HL-60/S4 (cell line): ENCODE measurements around the gene TPM1.

ENCODE experiments used
- in situ Hi-C: fragments of 300-500 bp; cut with MboI; formaldehyde crosslinking; loops from 2 replicates; pipeline ENCODE4 v1.14.3; 2022; ENCODE audit warnings: low sequenced_read_pairs

TPM1 gene

GRCh38 chr15:63015618-63016017 is 26.9 kb upstream of the TPM1 start:
- in situ Hi-C loops: no loop called here

- in situ Hi-C loops: no loop called here
Measured at GRCh38 chr15:63016234-63016633, 26.3 kb upstream of the TPM1 start.

GRCh38 chr15:63018639-63019038 is 23.9 kb upstream of the TPM1 start:
- in situ Hi-C loops: no loop called here

- in situ Hi-C loops: no loop called here
Measured at GRCh38 chr15:63019511-63020109, 22.9 kb upstream of the TPM1 start.

GRCh38 chr15:63020128-63020527 is 22.4 kb upstream of the TPM1 start:
- in situ Hi-C loops: no loop called here

- in situ Hi-C loops: no loop called here
Measured at GRCh38 chr15:63020759-63021430, 21.7 kb upstream of the TPM1 start.

- in situ Hi-C loops: no loop called here
Measured at GRCh38 chr15:63022181-63022580, 20.4 kb upstream of the TPM1 start.

- in situ Hi-C loops: no loop called here
Measured at GRCh38 chr15:63022663-63023062, 19.9 kb upstream of the TPM1 start.

- in situ Hi-C loops: no loop called here
Measured at GRCh38 chr15:63023351-63023945, 19.1 kb upstream of the TPM1 start.

GRCh38 chr15:63025460-63025859 is 17.1 kb upstream of the TPM1 start:
- in situ Hi-C loops: no loop called here

GRCh38 chr15:63027646-63028045 is 14.9 kb upstream of the TPM1 start:
- in situ Hi-C loops: no loop called here

- in situ Hi-C loops: no loop called here
Measured at GRCh38 chr15:63028442-63029110, 14.0 kb upstream of the TPM1 start.

- in situ Hi-C loops: no loop called here
Measured at GRCh38 chr15:63029676-63030075, 12.9 kb upstream of the TPM1 start.

- in situ Hi-C loops: no loop called here
Measured at GRCh38 chr15:63030101-63030551, 12.4 kb upstream of the TPM1 start.

- in situ Hi-C loops: no loop called here
Measured at GRCh38 chr15:63034578-63034977, 8.0 kb upstream of the TPM1 start.

GRCh38 chr15:63035253-63035652 is 7.3 kb upstream of the TPM1 start:
- in situ Hi-C loops: no loop called here

- in situ Hi-C loops: no loop called here
Measured at GRCh38 chr15:63035977-63036376, 6.6 kb upstream of the TPM1 start.

- in situ Hi-C loops: no loop called here
Measured at GRCh38 chr15:63037976-63038720, 4.4 kb upstream of the TPM1 start.

GRCh38 chr15:63038926-63039673 is 3.4 kb upstream of the TPM1 start:
- in situ Hi-C loops: no loop called here

- in situ Hi-C loops: no loop called here
Measured at GRCh38 chr15:63039811-63040210, 2.7 kb upstream of the TPM1 start.
